GM13976 (cell line): Measurements from ENCODE around the gene EPS15.

ENCODE experiments used
- DNase-seq: peaks from one replicate; pipeline ENCODE4 v3.0.0; 2012; ENCODE audit warnings: low spot score
- in situ Hi-C: fragments of 300-500 bp; cut with MboI; formaldehyde crosslinking; loops from one replicate; pipeline ENCODE4 v1.12.0; 2022; ENCODE audit warnings: low sequenced_read_pairs, mixed read lengths, inconsistent platforms; ENCODE audit not compliant: unreplicated experiment
- TF ChIP-seq, protein P1 (sequence below): IDR thresholded peaks from 2 replicates; pipeline ENCODE4 v1.5.1; 2012; ENCODE audit warnings: borderline replicate concordance, mild to moderate bottlenecking; ENCODE audit not compliant: insufficient read depth; ENCODE audit errors: extremely low read depth, missing control alignments, control extremely low read depth

Gene EPS15

GRCh38 chr1:51523931-51524330 is 4.9 kb upstream of the EPS15 start:
- TF ChIP-seq, protein P1, sequence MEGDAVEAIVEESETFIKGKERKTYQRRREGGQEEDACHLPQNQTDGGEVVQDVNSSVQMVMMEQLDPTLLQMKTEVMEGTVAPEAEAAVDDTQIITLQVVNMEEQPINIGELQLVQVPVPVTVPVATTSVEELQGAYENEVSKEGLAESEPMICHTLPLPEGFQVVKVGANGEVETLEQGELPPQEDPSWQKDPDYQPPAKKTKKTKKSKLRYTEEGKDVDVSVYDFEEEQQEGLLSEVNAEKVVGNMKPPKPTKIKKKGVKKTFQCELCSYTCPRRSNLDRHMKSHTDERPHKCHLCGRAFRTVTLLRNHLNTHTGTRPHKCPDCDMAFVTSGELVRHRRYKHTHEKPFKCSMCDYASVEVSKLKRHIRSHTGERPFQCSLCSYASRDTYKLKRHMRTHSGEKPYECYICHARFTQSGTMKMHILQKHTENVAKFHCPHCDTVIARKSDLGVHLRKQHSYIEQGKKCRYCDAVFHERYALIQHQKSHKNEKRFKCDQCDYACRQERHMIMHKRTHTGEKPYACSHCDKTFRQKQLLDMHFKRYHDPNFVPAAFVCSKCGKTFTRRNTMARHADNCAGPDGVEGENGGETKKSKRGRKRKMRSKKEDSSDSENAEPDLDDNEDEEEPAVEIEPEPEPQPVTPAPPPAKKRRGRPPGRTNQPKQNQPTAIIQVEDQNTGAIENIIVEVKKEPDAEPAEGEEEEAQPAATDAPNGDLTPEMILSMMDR = no peak
- in situ Hi-C loops = no loop called here
- DNase-seq = no peak

DNA sequence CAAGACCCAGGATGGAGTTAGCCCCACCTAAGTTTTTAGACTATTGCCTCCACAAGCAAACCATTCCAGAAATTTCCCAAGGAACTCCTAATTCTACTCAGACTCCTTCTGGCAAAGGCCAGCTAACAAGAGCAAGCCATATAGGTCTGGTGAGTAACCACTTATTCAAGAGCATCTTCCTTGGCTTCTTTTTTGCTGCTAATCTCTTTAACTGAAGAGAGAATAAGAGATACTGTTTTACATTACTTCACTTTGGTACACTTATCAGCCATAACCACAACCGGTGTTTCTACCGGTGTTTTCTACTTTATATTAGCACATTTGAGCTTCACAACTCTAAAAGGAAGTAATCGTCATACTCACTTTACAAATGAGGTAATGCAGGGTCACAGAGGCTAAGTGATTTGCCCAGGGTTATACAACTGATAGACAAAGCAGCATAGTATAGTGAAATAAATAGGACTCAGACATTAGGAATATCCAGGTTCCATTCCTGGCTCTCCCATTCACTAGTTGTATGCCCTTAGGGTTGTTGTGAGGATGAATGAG is 1.7 kb upstream of the EPS15 start:
- TF ChIP-seq, protein P1 = no peak
- in situ Hi-C loops = no loop called here
- no peak for DNase-seq

DNA sequence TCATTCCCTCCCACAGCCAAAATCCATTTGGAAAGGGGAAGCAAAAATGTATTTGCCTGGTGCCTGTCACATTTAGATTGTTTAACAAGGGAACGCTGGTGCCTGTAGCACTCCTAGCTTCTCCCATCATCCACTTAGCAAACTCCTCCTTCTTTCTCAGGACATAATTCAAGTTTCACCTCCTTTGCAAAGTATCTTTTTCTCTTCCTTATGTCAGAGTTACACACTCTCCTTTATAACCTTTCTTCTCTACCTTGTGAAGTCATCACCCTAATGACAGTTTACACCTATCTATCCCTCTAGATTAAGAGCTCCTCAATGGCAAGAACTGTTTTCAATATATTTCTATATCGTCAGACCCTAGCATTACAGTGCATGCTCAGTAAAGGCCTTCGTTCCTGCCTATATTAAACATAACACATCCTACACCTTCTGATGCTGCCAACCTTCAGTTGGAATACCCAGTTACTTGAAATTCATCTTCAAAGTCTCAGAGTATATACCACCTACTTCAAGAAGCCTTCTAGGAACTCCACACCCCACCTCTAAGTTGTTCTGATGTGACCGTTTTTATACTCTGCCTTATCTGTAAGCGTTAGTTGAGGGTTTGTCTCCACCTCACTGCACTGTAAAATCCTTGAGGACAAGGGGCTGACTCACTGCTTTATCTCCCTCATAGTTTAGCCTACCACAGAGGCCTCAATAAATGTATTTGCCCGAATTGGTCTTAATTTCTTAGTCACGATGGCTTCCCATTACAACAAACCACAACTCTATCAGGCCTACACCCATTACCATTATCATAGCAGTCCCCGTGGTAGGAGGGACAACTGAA is 1.0 kb upstream of the EPS15 start:
- in situ Hi-C loops = no loop called here
- no peak for DNase-seq
- TF ChIP-seq, protein P1 = no peak

- in situ Hi-C loops = no loop called here
- peak; percentile 46 for DNase-seq
- TF ChIP-seq, protein P1 = no peak
Measured at GRCh38 chr1:51518586-51519047, 449 bp downstream of the EPS15 start.

DNA sequence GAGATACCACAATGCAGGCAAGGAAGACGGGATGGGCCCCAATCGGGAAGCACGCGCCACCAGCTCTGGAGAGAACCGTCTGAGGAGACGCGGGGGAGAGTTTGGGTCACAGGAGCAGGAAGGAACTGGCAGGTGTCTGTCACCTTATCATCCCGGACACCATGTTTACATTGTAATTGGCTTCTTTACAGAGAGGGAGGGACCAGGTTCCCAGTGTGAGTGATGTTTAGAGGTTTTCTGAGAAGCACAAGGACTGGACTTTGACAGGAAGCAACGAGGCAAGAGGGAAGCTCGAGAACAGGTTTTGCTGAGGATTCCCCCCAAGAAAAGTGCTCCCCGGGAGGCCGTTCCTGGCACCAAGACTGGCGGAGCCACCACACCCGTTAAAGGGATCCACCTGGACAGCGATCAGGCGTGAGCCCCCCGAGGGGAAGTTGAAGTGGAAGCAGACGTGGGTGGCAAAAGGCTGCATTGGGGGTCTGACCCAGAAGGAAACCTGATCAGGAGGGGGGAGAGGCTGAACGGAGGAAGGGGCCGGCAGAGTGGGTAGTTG is 957 bp downstream of the EPS15 start:
- DNase-seq = peak; percentile 58
- in situ Hi-C loops = no loop called here

DNA sequence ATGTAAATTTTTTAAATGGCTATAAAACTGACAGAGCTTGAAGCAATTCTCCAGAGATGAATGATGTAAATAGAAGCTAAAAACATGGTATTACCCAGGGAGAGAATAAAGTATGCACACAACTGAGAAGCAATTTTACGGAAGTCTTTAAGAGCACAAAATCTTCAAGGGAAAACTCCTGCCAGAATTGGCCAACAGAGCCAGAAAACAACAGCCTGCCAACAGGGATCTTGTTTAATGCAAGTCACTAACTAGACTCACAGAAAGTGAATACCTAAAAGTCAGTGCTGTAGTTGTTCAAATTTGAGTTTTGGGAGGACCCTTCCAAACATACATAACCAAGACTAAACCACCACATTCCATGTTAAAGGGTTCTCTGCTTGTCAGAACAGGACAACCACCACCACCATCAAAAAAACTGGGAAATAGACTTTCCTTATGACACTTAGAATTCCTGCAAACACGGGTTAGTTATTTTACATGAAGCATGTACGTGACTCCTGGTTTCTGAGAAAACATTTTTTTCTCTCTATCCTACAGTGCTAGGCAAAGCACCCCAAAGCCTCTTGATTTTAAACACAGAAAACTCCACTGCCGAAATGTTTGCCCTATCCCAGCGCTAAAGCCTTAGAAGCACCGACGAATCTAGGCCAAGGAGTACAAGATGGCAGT is 1.6 kb downstream of the EPS15 start:
- DNase-seq = no peak

More for the DNA sequence above, 957 bp downstream of the EPS15 start:
- TF ChIP-seq, protein P1 = no peak

More for the DNA sequence above, 1.6 kb downstream of the EPS15 start:
- in situ Hi-C loops = no loop called here
- TF ChIP-seq, protein P1 = no peak
